Colon (tissue), 2 donors: Measurements from ENCODE around the gene SRGAP1.
"Not testable (repeated sequence)": the region's sequence is repeated elsewhere in the genome, so short reads cannot be mapped to it uniquely, and the experiment has no call there.

Experiments used
- FAIRE-seq: peaks from 2 replicates; lab custom pipeline; 2012; peaks lifted over from hg19 to GRCh38; lab: Jason Lieb, UNC
- donor health status: control.
- donor health status: control.

The SRGAP1 gene

DNA sequence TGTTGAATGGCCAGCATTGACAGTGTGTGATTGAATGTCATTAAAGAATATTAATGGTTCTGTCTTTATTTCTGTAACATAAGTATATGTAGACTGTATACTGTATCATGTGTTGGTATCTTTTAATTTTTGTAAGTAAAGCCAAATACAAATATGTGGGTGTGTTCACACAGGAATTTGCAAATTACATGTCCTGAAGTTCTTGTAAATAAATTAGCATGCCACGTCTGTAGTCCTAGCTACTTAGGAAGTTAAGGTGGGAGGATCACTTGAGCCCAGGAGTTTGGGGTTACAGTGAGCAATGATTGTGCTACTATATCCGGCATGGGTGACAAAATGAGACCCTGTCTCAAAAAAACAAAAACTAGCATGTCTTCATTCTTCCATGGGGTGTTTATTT is 278.5 kb downstream of the SRGAP1 start:
- no peak for FAIRE-seq

GRCh38 chr12:64123448-64123847 is 278.9 kb downstream of the SRGAP1 start:
- FAIRE-seq: peak; percentile 49

GRCh38 chr12:64124511-64125197 is 280.2 kb downstream of the SRGAP1 start:
- FAIRE-seq: no peak

DNA sequence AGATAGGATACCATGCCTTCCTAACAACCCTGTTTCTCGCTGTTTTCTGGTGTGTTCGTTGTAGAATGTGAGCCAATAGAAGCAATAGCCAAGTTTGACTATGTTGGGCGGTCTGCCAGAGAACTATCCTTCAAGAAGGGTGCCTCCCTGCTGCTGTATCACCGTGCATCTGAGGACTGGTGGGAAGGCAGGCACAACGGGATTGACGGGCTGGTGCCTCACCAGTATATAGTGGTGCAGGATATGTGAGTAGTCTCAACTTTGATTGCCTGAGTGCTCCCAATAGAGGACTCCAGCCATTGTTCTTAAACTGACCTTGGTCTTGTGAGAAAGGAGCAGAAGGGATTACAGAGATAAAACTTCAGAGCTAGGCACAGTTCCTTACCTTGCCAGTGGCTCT is 281.4 kb downstream of the SRGAP1 start:
- FAIRE-seq: no peak

GRCh38 chr12:64127811-64128210 is 283.3 kb downstream of the SRGAP1 start:
- no peak for FAIRE-seq

- no peak for FAIRE-seq
Measured at GRCh38 chr12:64128366-64128765, 283.9 kb downstream of the SRGAP1 start.

DNA sequence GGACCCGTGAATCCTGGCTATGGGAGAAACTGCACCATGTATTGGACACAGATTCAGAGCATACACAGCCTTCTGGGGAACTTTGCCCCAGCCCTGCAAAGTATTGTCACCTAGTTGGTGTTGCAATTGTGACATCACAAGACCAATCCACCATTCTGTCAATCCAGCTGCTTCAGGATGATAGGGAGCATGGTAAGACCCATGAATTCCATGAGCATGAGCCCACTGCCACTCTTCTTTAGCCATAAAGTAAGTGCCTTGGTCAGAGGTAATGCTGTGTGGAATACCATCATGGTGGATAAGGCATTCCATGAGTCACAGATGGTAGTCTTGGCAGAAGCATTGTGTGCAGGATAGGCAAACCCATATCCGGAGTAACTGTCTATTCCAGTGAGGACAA is 286.0 kb downstream of the SRGAP1 start:
- not testable (repeated sequence) for FAIRE-seq

- FAIRE-seq: not testable (repeated sequence)
Measured at GRCh38 chr12:64131456-64131855, 287.0 kb downstream of the SRGAP1 start.

GRCh38 chr12:64132672-64133071 is 288.2 kb downstream of the SRGAP1 start:
- not testable (repeated sequence) for FAIRE-seq

DNA sequence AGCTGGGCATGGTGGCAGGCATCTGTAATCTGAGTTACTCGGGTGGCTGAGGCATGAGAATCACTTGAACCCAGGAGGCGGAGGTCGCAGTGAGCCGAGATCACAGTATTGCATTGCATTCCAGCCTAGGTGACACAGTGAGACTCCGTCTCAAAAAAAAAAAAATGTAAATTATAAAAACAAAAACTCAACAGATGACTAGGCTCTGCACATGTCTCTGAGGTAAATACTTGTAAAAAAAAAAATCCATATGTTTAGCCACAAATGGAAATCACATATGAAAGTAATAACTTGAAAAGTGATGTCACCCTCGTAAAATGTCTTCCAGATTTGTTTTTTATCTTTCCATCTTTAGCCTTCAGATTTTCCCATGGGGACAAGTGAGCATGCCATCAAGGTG is 292.6 kb downstream of the SRGAP1 start:
- no peak for FAIRE-seq

- FAIRE-seq: no peak
Measured at GRCh38 chr12:64139021-64139420, 294.5 kb downstream of the SRGAP1 start.

DNA sequence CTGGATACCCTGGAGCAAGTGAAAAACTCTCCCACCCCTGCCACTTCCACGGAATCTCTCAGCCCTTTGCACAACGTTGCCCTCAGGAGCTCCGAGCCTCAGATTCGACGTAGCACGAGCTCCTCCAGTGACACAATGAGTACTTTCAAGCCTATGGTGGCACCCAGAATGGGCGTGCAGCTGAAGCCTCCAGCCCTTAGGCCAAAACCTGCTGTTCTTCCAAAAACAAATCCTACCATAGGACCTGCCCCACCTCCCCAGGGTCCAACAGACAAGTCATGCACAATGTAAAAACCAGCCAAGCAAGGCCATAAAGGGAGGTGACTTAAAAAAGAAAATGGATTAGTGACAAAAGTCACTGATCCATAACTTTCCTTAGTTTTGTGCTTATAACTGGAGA is 297.9 kb downstream of the SRGAP1 start:
- no peak for FAIRE-seq

DNA sequence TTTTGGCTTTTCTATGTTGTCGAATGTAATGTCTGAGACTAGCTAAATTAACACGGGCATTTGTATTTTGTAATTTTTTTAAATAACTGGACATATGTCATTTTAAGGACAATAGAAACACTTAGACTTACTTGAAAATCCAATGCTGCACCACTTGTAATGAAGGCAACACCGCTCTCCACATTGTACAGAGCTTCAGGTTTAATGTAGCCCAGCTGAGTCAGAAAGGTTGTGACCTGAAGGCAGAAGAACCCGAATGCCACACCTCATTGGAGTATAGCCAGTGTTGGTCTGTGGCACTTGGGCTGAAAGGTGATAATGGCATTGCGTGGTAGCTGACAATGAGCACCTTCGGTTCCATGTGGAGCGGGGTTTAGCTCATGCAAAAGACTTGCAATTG is 298.3 kb downstream of the SRGAP1 start:
- FAIRE-seq: no peak

DNA sequence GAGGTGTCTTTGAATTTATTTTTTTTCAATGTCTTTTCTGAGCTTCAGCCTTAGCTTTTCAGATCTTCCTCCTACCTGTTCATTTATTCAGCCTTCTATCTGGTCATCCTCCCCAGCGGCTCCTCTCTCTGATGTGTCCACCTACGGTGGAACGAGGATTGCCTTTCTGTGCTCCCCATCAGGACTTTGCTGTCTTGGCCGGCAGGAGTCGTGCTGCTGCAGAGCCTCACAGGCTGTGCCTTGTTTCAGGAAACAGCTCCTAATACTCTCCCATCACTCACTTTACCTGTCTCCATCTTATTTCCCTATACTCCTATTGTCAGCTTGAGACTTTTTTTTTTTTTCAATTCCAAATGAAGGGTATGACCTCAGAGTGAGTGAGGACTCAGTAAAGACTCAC is 300.7 kb downstream of the SRGAP1 start:
- FAIRE-seq: no peak

GRCh38 chr12:64147011-64147631 is 302.6 kb downstream of the SRGAP1 start:
- FAIRE-seq: no peak

DNA sequence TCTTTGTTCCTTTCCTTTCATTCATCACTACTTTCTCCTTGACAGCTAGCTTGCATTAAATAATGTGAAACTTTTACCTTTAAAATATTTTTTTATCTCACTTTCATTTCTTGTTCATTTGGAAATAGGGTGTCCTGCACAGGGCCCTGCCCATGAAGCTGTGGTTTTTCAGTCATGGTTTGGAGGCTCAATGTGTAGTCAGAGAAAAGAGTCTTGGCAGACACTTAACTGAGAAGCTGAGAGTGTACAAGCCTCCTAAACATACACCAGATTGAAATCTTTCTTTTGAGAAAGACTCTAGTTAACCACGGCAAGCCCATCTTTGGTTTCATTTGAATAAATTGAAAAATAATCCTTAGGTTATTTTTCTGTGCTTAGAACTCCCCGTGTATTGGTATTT is 303.4 kb downstream of the SRGAP1 start:
- no peak for FAIRE-seq

- no peak for FAIRE-seq
Measured at GRCh38 chr12:64154677-64155076, 310.2 kb downstream of the SRGAP1 start.

DNA sequence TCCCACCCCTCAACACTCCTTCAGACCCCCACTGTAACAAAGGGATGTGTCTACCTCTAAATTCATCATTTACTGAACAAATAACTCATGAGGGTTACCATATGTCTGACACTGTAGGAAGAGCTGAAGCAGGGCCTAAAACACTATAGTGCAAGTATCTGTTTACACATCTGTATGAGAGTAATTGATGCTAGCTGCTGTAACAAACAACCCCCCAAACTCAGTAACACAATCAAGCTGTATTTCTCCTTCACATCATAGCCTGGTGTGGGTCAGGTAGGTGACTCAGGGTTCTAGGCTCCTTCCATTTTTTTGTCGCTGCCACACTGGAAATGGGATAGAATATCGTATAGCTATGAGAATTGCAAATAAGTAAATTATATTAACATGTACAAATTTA is 312.6 kb downstream of the SRGAP1 start:
- FAIRE-seq: no peak

DNA sequence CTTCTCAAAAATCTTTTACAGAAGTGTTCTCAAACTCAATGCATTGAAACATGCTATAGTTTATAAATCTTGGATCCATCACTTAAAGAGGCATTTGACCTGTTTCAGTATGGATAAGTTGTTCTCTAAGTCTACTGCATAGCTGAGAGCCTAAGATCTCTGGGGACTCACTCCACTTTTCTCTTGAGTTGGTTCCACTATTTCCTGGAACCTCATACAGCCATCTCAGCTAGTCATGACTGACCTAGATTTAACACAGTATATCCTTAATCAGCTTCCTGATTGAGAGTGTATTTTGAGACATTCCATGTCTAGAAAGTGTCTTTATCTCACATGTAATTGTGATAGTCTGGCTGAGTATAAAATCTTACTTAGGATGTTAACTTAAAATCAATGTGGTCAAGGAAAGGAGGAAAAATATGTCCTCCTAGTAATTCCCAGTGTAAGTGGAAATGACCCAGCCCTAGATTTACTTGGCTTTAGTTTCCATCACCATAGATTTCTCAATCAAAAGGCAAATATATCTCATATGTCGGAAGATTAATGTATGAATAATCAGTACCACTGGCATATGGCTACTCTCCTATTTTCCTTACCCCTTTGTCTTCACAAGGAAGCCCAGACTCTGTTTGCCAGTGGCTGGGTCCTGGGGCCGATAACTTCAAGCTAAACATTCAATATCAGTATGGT is 315.7 kb downstream of the SRGAP1 start:
- FAIRE-seq: no peak

GRCh38 chr12:64160711-64161060 is 316.2 kb downstream of the SRGAP1 start:
- no peak for FAIRE-seq

- not testable (repeated sequence) for FAIRE-seq
Measured at GRCh38 chr12:64166606-64167005, 322.1 kb downstream of the SRGAP1 start.

DNA sequence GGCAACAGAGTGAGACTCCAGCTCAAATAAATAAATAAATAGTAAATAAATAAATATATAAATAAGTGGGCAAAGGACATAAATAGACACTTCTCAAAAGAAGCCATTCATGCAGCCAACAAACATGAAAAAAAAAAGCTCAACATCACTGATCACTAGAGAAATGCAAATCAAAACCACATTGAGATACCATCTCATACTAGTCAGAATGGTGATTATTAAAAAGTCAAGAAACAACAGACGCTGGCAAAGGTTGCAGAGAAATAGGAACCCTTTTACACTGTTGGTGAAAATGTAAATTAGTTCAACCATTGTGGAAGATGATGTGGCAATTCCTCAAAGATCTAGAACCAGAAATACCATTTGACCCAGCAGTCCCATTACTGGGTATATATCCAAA is 322.5 kb downstream of the SRGAP1 start:
- FAIRE-seq: not testable (repeated sequence)

- FAIRE-seq: no peak
Measured at GRCh38 chr12:64170024-64170423, 325.5 kb downstream of the SRGAP1 start.

GRCh38 chr12:64170730-64171129 is 326.2 kb downstream of the SRGAP1 start:
- FAIRE-seq: no peak
